IPS-NIHi11 (cell line): ENCODE data around the gene NFIB.

ENCODE experiments used
- DNase-seq: peaks from one replicate; pipeline ENCODE4 v3.0.0; 2012; ENCODE audit warnings: mixed read lengths, low spot score

NFIB gene

GRCh38 chr9:14242150-14242805 lies 71.7 kb downstream of the NFIB start:
- DNase-seq: no peak

- no peak for DNase-seq
These were observed 73.4 kb downstream of the NFIB start for GRCh38 chr9:14240537-14240936.

DNA sequence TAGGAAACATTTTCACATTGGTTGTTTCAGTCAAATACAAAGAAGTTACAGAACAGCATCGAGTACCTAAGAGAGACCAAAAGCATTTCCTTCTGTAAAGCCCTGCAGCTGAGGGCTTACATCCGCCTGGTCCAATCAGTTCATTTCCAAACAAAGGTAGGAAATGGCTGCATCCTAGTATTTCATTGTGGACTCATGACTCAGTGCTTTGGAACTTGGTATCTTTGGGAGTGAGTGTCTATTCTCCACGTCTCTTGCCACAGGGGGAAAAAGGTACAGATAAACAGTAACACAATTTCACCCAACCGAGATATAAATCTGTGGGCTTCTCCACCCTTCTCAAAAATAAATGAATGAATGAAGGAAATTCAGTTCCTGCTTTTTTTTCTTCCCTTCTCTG lies 75.4 kb downstream of the NFIB start:
- DNase-seq: peak; percentile 31

GRCh38 chr9:14238079-14238478 lies 75.9 kb downstream of the NFIB start:
- no peak for DNase-seq

DNA sequence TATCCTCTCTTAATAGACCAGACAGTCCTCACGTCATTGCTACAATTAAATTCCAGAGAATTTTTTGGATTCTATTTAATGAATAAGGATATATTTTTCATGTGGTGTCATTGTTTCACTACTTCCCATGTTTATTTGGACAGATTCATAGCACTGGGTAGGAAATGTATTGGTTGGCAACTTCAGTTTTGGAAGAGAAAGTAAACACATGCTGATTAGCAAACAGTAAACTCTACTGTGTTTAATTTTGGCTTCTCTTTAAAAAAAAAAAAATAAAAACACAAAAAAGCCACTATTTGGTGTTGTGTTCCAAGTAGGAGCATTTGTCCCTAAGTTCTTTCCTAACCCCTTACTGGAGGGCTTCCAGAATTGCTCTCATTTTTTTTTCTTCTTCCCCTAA lies 77.3 kb downstream of the NFIB start:
- DNase-seq: no peak

DNA sequence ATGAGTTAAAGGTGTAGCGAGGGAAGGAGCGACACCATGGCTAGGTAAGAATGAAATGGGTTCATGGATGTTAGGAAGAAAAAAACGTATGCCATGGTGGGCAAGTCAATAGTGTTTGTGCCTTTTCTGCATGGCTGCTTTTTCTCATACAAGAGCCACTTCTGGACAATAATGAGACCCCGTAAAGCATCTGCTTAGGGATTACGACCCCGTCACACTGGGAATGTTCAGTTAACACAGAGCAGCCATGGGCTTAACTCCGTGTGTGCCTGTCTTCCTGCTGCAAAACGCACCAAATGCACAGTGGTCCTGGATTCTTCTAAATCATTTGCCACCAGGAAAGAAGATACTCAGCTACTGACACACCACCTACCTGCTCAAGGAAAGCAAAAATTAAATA lies 81.8 kb downstream of the NFIB start:
- no peak for DNase-seq

DNA sequence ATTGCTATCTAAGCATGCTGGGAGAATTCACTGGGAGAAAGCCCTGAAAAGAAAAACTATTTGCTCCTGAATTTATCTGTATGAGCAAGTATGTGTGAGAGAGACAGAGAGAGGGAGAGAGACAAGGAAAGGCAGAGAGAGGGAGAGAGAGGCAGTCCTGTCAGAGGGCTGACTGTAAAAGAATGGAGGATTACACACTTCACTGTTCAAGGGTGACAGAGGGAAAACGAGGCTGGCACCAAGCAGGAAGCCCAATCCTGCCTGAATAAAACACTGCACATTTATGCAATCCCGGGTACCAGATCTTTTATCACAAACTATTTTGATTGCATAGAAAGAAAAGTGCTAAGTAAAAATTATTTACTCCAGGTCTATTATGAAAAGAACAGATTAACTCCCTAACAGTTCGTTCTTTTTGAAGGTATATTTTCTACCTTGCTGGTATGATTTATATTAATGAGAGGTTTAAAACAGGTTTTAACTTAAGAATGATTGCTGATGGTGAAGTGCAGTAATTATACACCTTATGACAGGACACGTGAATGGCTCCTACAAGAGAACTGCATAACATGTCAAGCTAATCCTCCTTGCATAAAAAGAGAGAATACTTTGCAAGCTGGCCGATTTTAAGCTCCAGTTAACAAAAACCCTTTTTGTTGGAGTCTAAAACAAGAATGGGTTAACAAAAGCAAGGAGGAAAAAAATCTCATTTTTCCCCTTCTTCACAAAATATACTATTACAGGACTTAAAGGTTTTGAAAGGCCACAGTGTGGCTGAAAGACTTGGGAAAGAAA lies 82.5 kb downstream of the NFIB start:
- DNase-seq: no peak

DNA sequence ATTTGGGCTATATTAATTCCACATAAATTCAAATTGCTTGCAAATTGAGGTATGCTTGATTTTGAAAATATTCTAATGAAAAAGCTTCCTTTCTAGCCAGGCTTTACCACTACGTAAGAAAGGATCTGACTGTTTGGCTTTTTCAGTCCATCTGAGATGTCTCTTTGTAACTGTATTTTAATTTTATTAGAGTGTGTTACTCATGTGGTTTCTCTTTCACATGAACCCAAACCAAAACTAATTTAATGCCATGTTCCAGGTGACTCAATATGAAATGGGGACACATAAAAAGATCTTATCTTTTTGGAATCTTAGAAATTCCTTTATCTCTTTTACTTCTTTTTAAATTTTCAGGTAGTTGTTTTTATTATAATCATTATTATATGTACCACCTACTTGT lies 85.3 kb downstream of the NFIB start:
- no peak for DNase-seq

DNA sequence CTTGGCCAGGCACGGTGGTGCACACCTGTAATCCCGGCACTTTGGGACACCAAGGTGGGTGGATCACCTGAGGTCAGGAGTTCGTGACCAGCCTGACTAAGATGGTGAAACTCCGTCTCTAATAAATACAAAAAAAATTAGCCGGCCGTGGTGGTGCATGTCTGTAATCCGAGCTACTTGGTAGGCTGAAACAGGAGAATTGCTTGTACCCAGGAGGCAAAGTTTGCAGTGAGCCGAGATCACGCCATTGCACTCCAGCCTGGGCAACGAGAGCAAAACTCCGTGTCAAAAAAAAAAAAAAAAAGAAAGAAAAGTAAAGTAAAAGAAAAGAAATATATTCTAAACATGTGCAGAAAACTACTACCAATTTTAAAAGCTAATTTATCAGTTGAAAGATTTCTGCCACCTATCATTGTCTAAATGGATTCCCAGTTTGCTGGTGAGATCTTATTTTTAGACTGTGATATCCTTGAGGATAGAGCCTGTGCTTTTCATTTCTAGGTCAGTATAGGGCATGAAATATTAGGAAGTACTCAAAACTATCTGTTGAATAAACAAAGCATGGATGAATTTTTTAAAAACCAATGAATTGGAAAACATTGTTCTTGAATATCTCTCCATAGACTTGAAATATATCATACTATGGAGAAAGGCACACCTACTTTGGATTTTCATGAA lies 86.9 kb downstream of the NFIB start:
- DNase-seq: no peak

DNA sequence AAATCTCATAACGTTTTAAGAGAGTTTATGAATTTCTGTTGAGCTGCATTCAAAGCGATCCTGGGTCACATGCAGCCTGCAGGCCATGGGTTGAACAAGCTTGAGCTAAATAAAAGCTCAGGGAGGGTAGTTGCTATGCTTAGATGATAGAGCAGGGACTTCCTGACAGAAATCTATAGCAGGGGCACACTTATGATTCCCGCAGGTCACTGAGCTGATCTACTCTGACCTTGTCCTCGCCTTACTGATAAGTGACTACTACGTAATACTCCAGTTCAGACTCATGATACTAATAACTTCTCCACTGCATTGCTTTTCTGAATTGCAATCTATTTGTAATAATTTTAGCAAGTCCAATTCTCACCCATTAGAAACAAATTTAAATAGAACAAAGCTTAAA lies 90.9 kb downstream of the NFIB start:
- no peak for DNase-seq

DNA sequence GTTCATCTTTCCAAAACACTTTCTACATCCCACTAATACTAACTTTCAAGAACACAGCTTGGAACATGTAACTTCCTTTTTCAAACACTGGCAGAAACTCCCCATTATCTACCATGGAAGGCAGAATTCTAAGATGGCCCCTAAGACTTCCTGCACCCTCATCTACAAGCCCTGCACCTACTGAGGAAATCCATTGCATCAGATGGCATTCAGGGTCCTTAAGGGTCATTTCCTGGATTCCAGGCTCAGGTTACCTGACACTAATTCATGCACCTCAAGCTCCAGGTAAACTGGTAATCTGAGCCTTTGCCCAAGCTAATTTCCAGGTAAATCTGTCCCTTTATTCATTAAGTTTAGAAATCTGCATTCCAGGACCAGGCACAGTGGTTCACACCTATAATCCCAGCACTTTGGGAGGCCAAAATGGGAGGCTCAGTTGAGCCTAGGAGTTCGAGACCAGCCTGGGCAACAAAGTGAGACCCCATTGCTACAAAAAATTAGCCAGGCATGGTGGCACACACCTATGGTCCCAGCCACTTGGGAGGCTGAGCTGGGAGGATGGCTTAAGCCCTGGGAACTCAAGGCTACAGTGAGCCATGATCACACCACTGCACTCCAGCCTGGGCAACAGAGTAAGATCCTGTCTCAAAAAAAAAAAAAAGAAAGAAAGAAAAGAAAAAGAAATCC lies 91.6 kb downstream of the NFIB start:
- peak; percentile 15 for DNase-seq

DNA sequence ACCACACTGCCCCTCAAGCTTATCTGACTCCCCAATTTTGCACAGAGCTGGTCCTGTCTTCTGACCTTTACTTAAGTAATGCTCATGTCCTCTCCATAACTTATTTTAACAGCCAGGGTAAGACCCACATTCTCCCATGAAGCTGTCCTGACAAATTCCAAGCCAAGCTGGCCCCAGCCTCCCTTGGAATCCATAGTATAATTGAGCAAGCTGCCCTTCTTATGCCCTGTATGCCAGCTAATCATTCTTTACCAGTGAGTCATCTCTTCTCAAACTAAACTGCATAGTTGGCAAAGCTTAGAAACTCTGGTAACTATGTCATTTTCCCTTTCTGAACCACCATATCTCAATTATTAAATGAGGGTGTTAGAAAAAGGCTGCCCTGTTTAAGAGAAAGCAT lies 92.4 kb downstream of the NFIB start:
- peak; percentile 21 for DNase-seq

GRCh38 chr9:14221119-14221518 lies 92.8 kb downstream of the NFIB start:
- no peak for DNase-seq

DNA sequence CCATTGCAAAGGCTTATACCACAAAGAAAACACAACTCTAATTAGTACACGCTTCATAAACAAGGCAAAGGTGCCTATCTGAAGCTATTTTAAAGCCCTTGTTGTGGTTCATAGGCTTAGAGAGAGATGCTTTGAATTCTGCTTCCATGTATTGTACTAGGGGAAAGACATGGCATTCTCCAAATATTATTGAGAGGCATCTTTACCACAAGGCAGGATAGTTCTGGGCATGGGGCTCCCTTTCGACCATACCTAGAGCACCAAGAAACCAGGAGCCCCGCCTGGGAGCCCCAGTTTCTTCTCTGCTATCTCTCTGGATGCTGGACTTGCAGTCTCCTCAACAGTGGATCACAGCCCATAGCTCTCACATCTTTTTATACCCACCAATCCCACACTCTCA lies 93.7 kb downstream of the NFIB start:
- DNase-seq: no peak

DNA sequence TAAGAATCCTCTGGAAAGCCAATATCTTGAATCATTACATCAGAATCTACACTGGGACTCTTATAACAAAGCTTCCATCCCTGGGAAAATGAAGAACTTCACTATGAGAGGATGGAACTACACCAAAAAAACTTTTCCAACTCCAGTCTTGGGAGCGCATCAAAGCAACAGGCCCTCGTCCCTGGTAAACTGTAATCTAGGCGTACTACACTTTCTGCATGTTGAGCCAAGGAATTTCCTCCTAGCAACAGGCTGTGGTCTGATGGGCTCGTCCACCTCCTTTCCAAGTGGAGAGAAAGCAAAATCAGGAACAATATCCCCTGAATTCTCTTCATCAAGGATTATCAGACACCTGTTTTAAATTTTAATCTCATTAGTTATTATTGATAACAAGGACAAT lies 94.1 kb downstream of the NFIB start:
- no peak for DNase-seq

GRCh38 chr9:14218253-14218652 lies 95.7 kb downstream of the NFIB start:
- no peak for DNase-seq

GRCh38 chr9:14216612-14217194 lies 97.2 kb downstream of the NFIB start:
- DNase-seq: no peak

DNA sequence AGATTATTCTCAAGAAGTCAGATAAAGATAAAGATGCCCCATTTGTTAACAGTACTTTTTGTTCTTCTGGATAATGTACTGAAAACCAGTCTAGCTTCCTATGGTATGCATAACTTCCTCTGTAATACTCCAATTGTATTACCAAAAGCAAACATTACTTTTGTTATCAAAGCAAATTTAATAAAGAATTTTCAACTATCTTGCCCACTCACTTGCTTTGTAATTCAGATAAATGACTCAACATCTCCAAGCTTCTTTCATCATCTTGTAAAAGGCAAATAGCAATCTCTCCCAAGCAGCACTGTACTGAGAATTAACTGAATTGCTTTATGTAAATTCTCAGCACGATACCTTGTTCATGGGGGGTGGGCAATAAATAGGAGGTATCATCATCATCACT lies 98.3 kb downstream of the NFIB start:
- no peak for DNase-seq

GRCh38 chr9:14214693-14215092 lies 99.2 kb downstream of the NFIB start:
- DNase-seq: no peak

GRCh38 chr9:14214065-14214684 lies 99.8 kb downstream of the NFIB start:
- DNase-seq: no peak

- no peak for DNase-seq
These were observed 100.4 kb downstream of the NFIB start for GRCh38 chr9:14213504-14213903.
